Measurements from ENCODE around the gene PTPRB. TPM values are rescaled to one million over a fixed set of nuclear protein-coding genes. Genes with fewer than 3 reads are reported as not detected.

Gene PTPRB
- total and polyA plus RNA-seq, 2 of the 4 experiments (the other 2 are of a cell fraction) = 4.1 to 6.5 TPM

- Histone ChIP-seq H4K8ac (ENCODE audit: low read depth in 2 of 2, low read length in 2 of 2) (no peak overlapping the region), H3K79me1 (ENCODE audit: low read depth in 1 of 2, low read length in 2 of 2) (no peaks in the 10 kb centered on the region), H2BK5ac (ENCODE audit: low read depth, low read length, poor library complexity, severe bottlenecking) (no peak overlapping the region), H2AK5ac (ENCODE audit: low read depth, low read length) (no peak overlapping the region), H3K4me2 (ENCODE audit: low read depth, low read length) (no peak overlapping the region), H3K27me3 (ENCODE audit: control insufficient read depth, insufficient read depth, low read length) (no peaks in the 10 kb centered on the region), H3K4me1 (ENCODE audit: control insufficient read depth, insufficient read depth, low read length) (no peaks in the 10 kb centered on the region), H3K9me3 (ENCODE audit: control insufficient read depth, insufficient read depth, low read length) (no peaks in the 10 kb centered on the region), H3K4ac (ENCODE audit: low read depth, low read length) (no peak overlapping the region), H3K23ac (ENCODE audit: low read depth, low read length) (no peak overlapping the region), H3K27ac (ENCODE audit: insufficient read depth, low read length) (no peak overlapping the region), H2BK120ac (ENCODE audit: low read depth, low read length) (no peak overlapping the region), H4K91ac (ENCODE audit: insufficient read depth, low read depth, low read length) (no peak overlapping the region), H2AFZ (replicated peaks; ENCODE audit: low read length, poor library complexity) (no peak overlapping the region), H3K14ac (replicated peaks; ENCODE audit: low read depth, low read length) (no peak overlapping the region), H3K36me3 (ENCODE audit: control insufficient read depth, insufficient read depth, low read length) (no peaks in the 10 kb centered on the region), H2BK15ac (ENCODE audit: low read depth, low read length) (no peak overlapping the region), H3K9ac (ENCODE audit: low read depth, low read length) (no peak overlapping the region), H4K20me1 (ENCODE audit: insufficient read depth, low read length) (no peaks in the 10 kb centered on the region), H3K4me3 (ENCODE audit: insufficient read depth, low read depth, low read length) (no peak overlapping the region), H3K9me1 (ENCODE audit: insufficient read depth, low read length) (no peaks in the 10 kb centered on the region), H2AK9ac (replicated peaks; ENCODE audit: low read depth, low read length, poor library complexity) (no peak overlapping the region), H4K5ac (ENCODE audit: low read depth, low read length) (no peak overlapping the region), H3K18ac (ENCODE audit: low read depth, low read length) (no peak overlapping the region; the same call in 1 of the 2 replicates), H3K56ac (ENCODE audit: extremely low read depth, insufficient read depth, low read length) (no peak overlapping the region), H2BK20ac (ENCODE audit: low read depth, low read length) (no peak overlapping the region)
- no CpG with 5 or more reads among the region's 3 CpGs for WGBS, 2 experiments (ENCODE audit: extremely low coverage in 2 of 2, insufficient read length in 1 of 2)
- no TSS peak for BruUV-seq (replicated peaks)
- no peak for DNase-seq
- no peak for ATAC-seq (ENCODE audit: low read depth)
- intact Hi-C loops (cut with micrococcal nuclease) = no loop called here
- ChIA-PET POLR2A (ENCODE audit: unreplicated experiment) (no interaction called here), CTCF (no interaction called here)
- TF ChIP-seq CHD1 (IDR thresholded peaks at IDR 0.05; ENCODE audit: low read depth, low read length) = no peak
- TF ChIP-seq CEBPB (IDR thresholded peaks at IDR 0.05; ENCODE audit: low read depth, low read length) = no peak
- TF ChIP-seq USF2 (IDR thresholded peaks at IDR 0.05; ENCODE audit: low read depth, low read length) = no peak
- TF ChIP-seq FOS (IDR thresholded peaks at IDR 0.05; ENCODE audit: low read depth, low read length) = no peak
- TF ChIP-seq RAD21 (IDR thresholded peaks at IDR 0.05; ENCODE audit: low read length) = no peak
- dilution Hi-C loops (cut with HindIII; ENCODE audit: low sequenced_read_pairs, unreplicated experiment) = no loop called here
- in situ Hi-C loops (cut with MboI; ENCODE audit: low sequenced_read_pairs) = no loop called here
Observed at GRCh38 chr12:70628701-70629480, 8.3 kb downstream of the PTPRB start.
